OCI-LY7 (cell line): ENCODE measurements around the gene DOCK7. TPM values are rescaled to one million over a fixed set of nuclear protein-coding genes. Genes with fewer than 3 reads are reported as not detected.

ENCODE experiments used
- BruUV-seq: library from RNA; stranded (reverse); fragments of 400-500 nt; replicated peaks from 2 replicates; lab custom pipeline; 2021; lab: Mats Ljungman, UMichigan
- CTCF ChIA-PET: fragments of 300-600 bp; sonication (Branson Sonifier 250); formaldehyde crosslinking; loops from one replicate; lab custom pipeline; 2022; ENCODE audit warnings: antibody characterized with exemption; ENCODE audit not compliant: unreplicated experiment; lab: Charles Lee
- POLR2A ChIA-PET: fragments of 300-600 bp; sonication (Branson Sonifier 250); formaldehyde crosslinking; loops from one replicate; lab custom pipeline; 2022; ENCODE audit warnings: antibody characterized with exemption; lab: Charles Lee
- DNase-seq: peaks from one replicate; pipeline ENCODE4 v3.0.0-alpha.2; 2015; ENCODE audit warnings: low spot score
- H2AFZ ChIP-seq: fragments of 200-600 bp; sonication (generic), shearing (Covaris generic); 2 replicates; pipeline ENCODE4 v1.6.1; 2014; ENCODE audit warnings: mild to moderate bottlenecking, antibody characterized with exemption, low read length, moderate library complexity
- H3K27ac ChIP-seq: fragments of 200-600 bp; sonication (generic); 2 replicates; pipeline ENCODE4 v1.5.1; 2014; ENCODE audit warnings: mixed run types, low read depth, mild to moderate bottlenecking, moderate library complexity, low read length, inconsistent platforms; ENCODE audit not compliant: poor library complexity, severe bottlenecking
- H3K36me3 ChIP-seq: fragments of 200-600 bp; sonication (generic); 2 replicates; pipeline ENCODE4 v1.6.1; 2014; ENCODE audit warnings: mild to moderate bottlenecking, antibody characterized with exemption, low read length, moderate library complexity, mixed read lengths; ENCODE audit not compliant: insufficient read depth
- H3K4me1 ChIP-seq: fragments of 200-600 bp; sonication (generic); 2 replicates; pipeline ENCODE4 v1.5.1; 2014; ENCODE audit warnings: mild to moderate bottlenecking, low read length; ENCODE audit not compliant: insufficient read depth, poor library complexity, severe bottlenecking
- H3K4me2 ChIP-seq: fragments of 200-600 bp; sonication (generic); 2 replicates; pipeline ENCODE4 v1.6.1; 2014; ENCODE audit warnings: mild to moderate bottlenecking, low read length
- H3K4me3 ChIP-seq: fragments of 200-600 bp; sonication (generic); 2 replicates; pipeline ENCODE4 v1.5.1; 2014; ENCODE audit warnings: mild to moderate bottlenecking, low read depth, low read length; ENCODE audit not compliant: poor library complexity, severe bottlenecking
- H3K79me2 ChIP-seq: fragments of 200-600 bp; sonication (generic); 2 replicates; pipeline ENCODE4 v1.6.1; 2016; ENCODE audit warnings: low read depth, mild to moderate bottlenecking, low read length, moderate library complexity, mixed read lengths; ENCODE audit not compliant: insufficient read depth
- H3K9me2 ChIP-seq: fragments of 200-600 bp; sonication (generic); 2 replicates; pipeline ENCODE4 v1.6.1; 2016; ENCODE audit warnings: mild to moderate bottlenecking, low read length, mixed read lengths; ENCODE audit not compliant: insufficient read depth
- H3K9me3 ChIP-seq: fragments of 200-600 bp; sonication (generic); 2 replicates; pipeline ENCODE4 v1.6.1; 2014; ENCODE audit warnings: mild to moderate bottlenecking, mixed run types, low read length, mixed read lengths
- H4K20me1 ChIP-seq: fragments of 200-600 bp; sonication (generic); 2 replicates; pipeline ENCODE4 v1.6.1; 2014; ENCODE audit warnings: mild to moderate bottlenecking, antibody characterized with exemption, low read length, moderate library complexity, mixed read lengths; ENCODE audit not compliant: insufficient read depth
- CTCF ChIP-seq: fragments of 200-600 bp; sonication (generic); conservative IDR thresholded peaks from 2 replicates; pipeline ENCODE4 v1.5.1; 2014; ENCODE audit warnings: mild to moderate bottlenecking, antibody characterized with exemption, low read length, moderate library complexity, mixed read lengths
- EZH2phosphoT487 ChIP-seq: fragments of 200-600 bp; sonication (generic); IDR thresholded peaks from 2 replicates; pipeline ENCODE4 v1.6.1; 2018; ENCODE audit warnings: low read depth, borderline replicate concordance, mild to moderate bottlenecking, mixed run types, antibody characterized with exemption, low read length, moderate library complexity, mixed read lengths
- intact Hi-C: fragments of 100-400 bp; cut with micrococcal nuclease; formaldehyde crosslinking; loops from one replicate; pipeline ENCODE4 v1.10.0; 2022; ENCODE audit not compliant: unreplicated experiment
- total RNA-seq, 2 experiments: library from RNA; depleted of rRNA in 1 of 2; stranded (reverse); fragments of >200 nt in 1 of 2; shearing (Covaris generic) in 1 of 2; gene quantifications; 2 replicates each; pipeline ENCODE4 v1.2.3, GENCODE V29; 2014 to 2022

Gene DOCK7
- total RNA-seq, 2 experiments from 2014 or later = 19.5 to 20.3 TPM

- no peak overlapping the region for H3K4me3 ChIP-seq
- CTCF ChIA-PET = interaction anchor here (1.0 kb wide), 1 partner anchor 12 kb away, joined by 3 read pairs; no protein-coding TSS in a partner anchor
- no TSS peak for BruUV-seq
- H3K9me2 ChIP-seq = no peaks in the 10 kb centered on the region
- H3K27ac ChIP-seq = no peak overlapping the region
- H3K36me3 ChIP-seq = peaks cover 99% of the 10 kb centered on the region
- H3K9me3 ChIP-seq = no peaks in the 10 kb centered on the region
- peaks cover 35% of the 10 kb centered on the region for H3K79me2 ChIP-seq
- POLR2A ChIA-PET = interaction anchor here (1.2 to 1.8 kb wide), 2 partner anchors 10 to 29 kb away, joined by 3 to 11 read pairs; no protein-coding TSS in a partner anchor
- TF ChIP-seq CTCF (no peak), EZH2phosphoT487 (no peak)
- DNase-seq = no peak
- H4K20me1 ChIP-seq = peaks cover 25% of the 10 kb centered on the region; the same call in 1 of the 2 replicates
- intact Hi-C loops = no loop called here
- H3K4me2 ChIP-seq = no peak overlapping the region
- H3K4me1 ChIP-seq = no peaks in the 10 kb centered on the region
- no peak overlapping the region for H2AFZ ChIP-seq
Observed at GRCh38 chr1:62450301-62450700, 237.9 kb downstream of the DOCK7 start.

- intact Hi-C loops = no loop called here
- Histone ChIP-seq H3K9me2 (no peaks in the 10 kb centered on the region), H3K9me3 (no peaks in the 10 kb centered on the region), H2AFZ (no peak overlapping the region), H3K4me2 (no peak overlapping the region), H3K36me3 (peaks cover 99% of the 10 kb centered on the region), H3K79me2 (peaks cover 54% of the 10 kb centered on the region), H3K27ac (no peak overlapping the region), H4K20me1 (peaks cover 27% of the 10 kb centered on the region; the same call in 1 of the 2 replicates), H3K4me3 (no peak overlapping the region), H3K4me1 (no peaks in the 10 kb centered on the region)
- CTCF ChIA-PET = no interaction called here
- no peak for DNase-seq
- no peak for TF ChIP-seq CTCF
- POLR2A ChIA-PET = no interaction called here
- no TSS peak for BruUV-seq
Observed at GRCh38 chr1:62448221-62448933, 239.8 kb downstream of the DOCK7 start.

GRCh38 chr1:62444701-62445100 is 243.5 kb downstream of the DOCK7 start:
- no peak overlapping the region for H3K4me2 ChIP-seq
- H3K4me3 ChIP-seq = no peak overlapping the region
- no TSS peak for BruUV-seq
- CTCF ChIA-PET = no interaction called here
- no peaks in the 10 kb centered on the region for H3K9me3 ChIP-seq
- POLR2A ChIA-PET = interaction anchor here (1.2 kb wide), 1 partner anchor 10 kb away, joined by 5 read pairs; no protein-coding TSS in a partner anchor
- peaks cover 41% of the 10 kb centered on the region for H4K20me1 ChIP-seq
- no peak for DNase-seq
- H2AFZ ChIP-seq = no peak overlapping the region
- intact Hi-C loops = no loop called here
- peaks cover 79% of the 10 kb centered on the region for H3K79me2 ChIP-seq
- no peaks in the 10 kb centered on the region for H3K9me2 ChIP-seq
- H3K27ac ChIP-seq = no peak overlapping the region
- H3K36me3 ChIP-seq = peaks cover 98% of the 10 kb centered on the region
- peaks cover 22% of the 10 kb centered on the region for H3K4me1 ChIP-seq
- TF ChIP-seq EZH2phosphoT487 = no peak
- no peak for TF ChIP-seq CTCF
